WTC11 (cell line): Measurements from ENCODE around the gene GNAL. TPM values are rescaled to one million over a fixed set of nuclear protein-coding genes. Genes with fewer than 3 reads are reported as not detected.

Experiments used
- ATAC-seq: fragments of 200-7000 bp; cut with Tn5 transposase; 2 replicates; pipeline ENCODE4 v1.10.0; 2021; ENCODE audit warnings: mild to moderate bottlenecking, moderate library complexity
- CTCF ChIA-PET: fragments of 300-600 bp; sonication (Branson Sonifier 250); formaldehyde crosslinking; loops from one replicate; lab custom pipeline; 2021; ENCODE audit warnings: antibody characterized with exemption; lab: Charles Lee
- POLR2A ChIA-PET: fragments of 350-600 bp; sonication (Branson Sonifier 250); formaldehyde crosslinking; loops from one replicate; lab custom pipeline; 2021; ENCODE audit warnings: antibody characterized with exemption; lab: Charles Lee
- DNase-seq: peaks from one replicate; pipeline ENCODE4 v3.0.0; 2021; ENCODE audit warnings: low spot score
- H3K27ac Mint-ChIP-seq: 2 replicates; pipeline ENCODE4 v1.8.0; 2021; ENCODE audit warnings: mixed read lengths
- H3K27me3 Mint-ChIP-seq: 2 replicates; pipeline ENCODE4 v1.8.0; 2021; ENCODE audit warnings: low read depth, mild to moderate bottlenecking, moderate library complexity, mixed read lengths
- H3K36me3 Mint-ChIP-seq: 2 replicates; pipeline ENCODE4 v1.8.0; 2021; ENCODE audit warnings: mixed read lengths
- H3K4me1 Mint-ChIP-seq: 2 replicates; pipeline ENCODE4 v1.8.0; 2022; ENCODE audit warnings: mixed read lengths
- H3K4me3 Mint-ChIP-seq: 2 replicates; pipeline ENCODE4 v1.8.0; 2021; ENCODE audit warnings: mild to moderate bottlenecking, moderate library complexity, mixed read lengths
- H3K9me3 Mint-ChIP-seq: 2 replicates; pipeline ENCODE4 v1.8.0; 2021; ENCODE audit warnings: mixed read lengths
- FOXK1 ChIP-seq: sonication (generic); formaldehyde crosslinking; IDR thresholded peaks from 2 replicates; pipeline ENCODE4 v1.8.0; 2022; ENCODE audit warnings: mild to moderate bottlenecking, moderate library complexity, missing genetic modification reagents
- IRF1 ChIP-seq: sonication (generic); formaldehyde crosslinking; IDR thresholded peaks from 2 replicates; pipeline ENCODE4 v1.8.0; 2023; ENCODE audit warnings: missing genetic modification reagents
- MXD4 ChIP-seq: fragments of 250-450 bp; sonication (Bioruptor Pico); IDR thresholded peaks from 2 replicates; pipeline ENCODE4 v1.8.0; 2021; ENCODE audit warnings: mild to moderate bottlenecking, moderate library complexity, borderline replicate concordance
- NR1H2 ChIP-seq: sonication (generic); formaldehyde crosslinking; IDR thresholded peaks from 2 replicates; pipeline ENCODE4 v1.9.0; 2021; ENCODE audit warnings: mild to moderate bottlenecking, moderate library complexity, missing genetic modification reagents
- NR2C2 ChIP-seq: sonication (generic); formaldehyde crosslinking; IDR thresholded peaks from 2 replicates; pipeline ENCODE4 v1.8.0; 2022; ENCODE audit warnings: mild to moderate bottlenecking, missing genetic modification reagents
- PREB ChIP-seq: sonication (generic); formaldehyde crosslinking; IDR thresholded peaks from 2 replicates; pipeline ENCODE4 v1.8.1; 2022; ENCODE audit warnings: mild to moderate bottlenecking, missing genetic modification reagents, moderate library complexity, borderline replicate concordance
- SMAD3 ChIP-seq: sonication (generic); formaldehyde crosslinking; IDR thresholded peaks from 2 replicates; pipeline ENCODE4 v1.8.0; 2022; ENCODE audit warnings: missing genetic modification reagents, mild to moderate bottlenecking, borderline replicate concordance
- SOX15 ChIP-seq: fragments of 250-450 bp; sonication (Bioruptor Pico); IDR thresholded peaks from 2 replicates; pipeline ENCODE4 v1.9.0; 2021; ENCODE audit warnings: mild to moderate bottlenecking
- ZNF121 ChIP-seq: sonication (generic); formaldehyde crosslinking; IDR thresholded peaks from 2 replicates; pipeline ENCODE4 v1.8.0; 2023; ENCODE audit warnings: missing genetic modification reagents
- ZNF281 ChIP-seq: sonication (generic); formaldehyde crosslinking; IDR thresholded peaks from 2 replicates; pipeline ENCODE4 v1.8.0; 2023; ENCODE audit warnings: mild to moderate bottlenecking, missing genetic modification reagents
- ZNF532 ChIP-seq: fragments of 250-450 bp; sonication (Bioruptor Pico); IDR thresholded peaks from 2 replicates; pipeline ENCODE4 v1.9.0; 2021; ENCODE audit warnings: mild to moderate bottlenecking, borderline replicate concordance
- ZNF671 ChIP-seq: fragments of 250-450 bp; sonication (Bioruptor Pico); IDR thresholded peaks from 2 replicates; pipeline ENCODE4 v1.8.0; 2021; ENCODE audit warnings: mild to moderate bottlenecking
- total RNA-seq: library from RNA; stranded (reverse); gene quantifications from 3 replicates; pipeline ENCODE4 v1.2.3, GENCODE V29; 2021
- TF ChIP-seq, protein P1 (sequence below): sonication (generic); formaldehyde crosslinking; IDR thresholded peaks from 2 replicates; pipeline ENCODE4 v1.8.0; 2022; ENCODE audit warnings: mild to moderate bottlenecking, missing genetic modification reagents
- TF ChIP-seq, protein P2 (sequence below): fragments of 250-450 bp; sonication (Bioruptor Pico); IDR thresholded peaks from 2 replicates; pipeline ENCODE4 v1.9.0; 2021; ENCODE audit warnings: moderate library complexity, mild to moderate bottlenecking, inconsistent platforms, borderline replicate concordance

Gene GNAL
- total RNA-seq, 1 experiment from 2014 or later: 22.3 TPM

- ChIA-PET CTCF (no interaction called here), POLR2A (no interaction called here)
- no peak overlapping the region for H3K4me3 Mint-ChIP-seq
- no peak for DNase-seq
- H3K36me3 Mint-ChIP-seq: peaks cover 18% of the 10 kb centered on the region
- TF ChIP-seq ZNF121 (CRISPR knock-in tag): no peak
- TF ChIP-seq, protein P1, sequence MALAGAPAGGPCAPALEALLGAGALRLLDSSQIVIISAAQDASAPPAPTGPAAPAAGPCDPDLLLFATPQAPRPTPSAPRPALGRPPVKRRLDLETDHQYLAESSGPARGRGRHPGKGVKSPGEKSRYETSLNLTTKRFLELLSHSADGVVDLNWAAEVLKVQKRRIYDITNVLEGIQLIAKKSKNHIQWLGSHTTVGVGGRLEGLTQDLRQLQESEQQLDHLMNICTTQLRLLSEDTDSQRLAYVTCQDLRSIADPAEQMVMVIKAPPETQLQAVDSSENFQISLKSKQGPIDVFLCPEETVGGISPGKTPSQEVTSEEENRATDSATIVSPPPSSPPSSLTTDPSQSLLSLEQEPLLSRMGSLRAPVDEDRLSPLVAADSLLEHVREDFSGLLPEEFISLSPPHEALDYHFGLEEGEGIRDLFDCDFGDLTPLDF (CRISPR knock-in tag): no peak
- TF ChIP-seq SMAD3 (CRISPR knock-in tag): no peak
- TF ChIP-seq, protein P2, sequence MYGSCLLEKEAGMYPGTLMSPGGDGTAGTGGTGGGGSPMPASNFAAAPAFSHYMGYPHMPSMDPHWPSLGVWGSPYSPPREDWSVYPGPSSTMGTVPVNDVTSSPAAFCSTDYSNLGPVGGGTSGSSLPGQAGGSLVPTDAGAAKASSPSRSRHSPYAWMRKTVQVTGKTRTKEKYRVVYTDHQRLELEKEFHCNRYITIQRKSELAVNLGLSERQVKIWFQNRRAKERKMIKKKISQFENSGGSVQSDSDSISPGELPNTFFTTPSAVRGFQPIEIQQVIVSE (CRISPR knock-in tag): no peak
- no peak for TF ChIP-seq ZNF532 (CRISPR knock-in tag)
- no peak for TF ChIP-seq NR1H2
- no peak for TF ChIP-seq PREB (CRISPR knock-in tag)
- TF ChIP-seq SOX15 (CRISPR knock-in tag): no peak
- TF ChIP-seq NR2C2 (CRISPR knock-in tag): no peak
- no peak for TF ChIP-seq FOXK1
- no peak for TF ChIP-seq IRF1
- peaks cover 6% of the 10 kb centered on the region for H3K4me1 Mint-ChIP-seq
- H3K27me3 Mint-ChIP-seq: peaks cover 15% of the 10 kb centered on the region
- peaks cover 22% of the 10 kb centered on the region for H3K9me3 Mint-ChIP-seq
- no peak for ATAC-seq
- H3K27ac Mint-ChIP-seq: no peak overlapping the region
These were observed 37.2 kb upstream of the GNAL start for GRCh38 chr18:11651899-11652298.

DNA sequence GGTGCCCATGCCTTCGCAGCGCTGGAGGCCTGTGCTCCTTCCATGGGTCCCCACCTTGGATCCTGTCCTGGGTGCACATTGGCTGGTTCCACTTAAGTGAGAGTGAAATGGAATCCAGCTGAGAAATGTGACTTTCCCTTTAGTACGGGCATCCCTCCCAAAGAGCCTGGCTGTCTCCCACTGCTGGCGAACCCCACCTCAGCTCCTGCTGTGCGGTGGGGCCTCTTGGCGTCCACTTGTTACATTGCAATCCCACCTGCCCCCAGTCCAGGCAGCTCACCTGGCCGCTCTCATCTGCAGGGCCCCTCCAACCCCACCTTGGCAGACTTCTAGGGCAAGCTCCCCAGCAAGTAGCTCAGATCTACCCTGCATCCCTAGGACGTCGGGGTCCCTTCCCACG is 35.5 kb upstream of the GNAL start:
- ChIA-PET CTCF (interaction anchor here (0.6 to 5.5 kb wide), 7 partner anchors 13 to 385 kb away, joined by 3 to 99 read pairs (median 4); partner anchors contain the start of gene GNAL), POLR2A (no interaction called here)
- Mint-ChIP-seq H3K36me3 (peaks cover 12% of the 10 kb centered on the region), H3K27me3 (peaks cover 19% of the 10 kb centered on the region), H3K4me1 (peaks cover 6% of the 10 kb centered on the region), H3K4me3 (no peak overlapping the region), H3K9me3 (peaks cover 17% of the 10 kb centered on the region), H3K27ac (no peak overlapping the region)
- no peak for TF ChIP-seq ZNF671 (CRISPR knock-in tag)
- no peak for TF ChIP-seq ZNF281 (CRISPR knock-in tag)
- TF ChIP-seq MXD4 (CRISPR knock-in tag): no peak
- DNase-seq: no peak
- ATAC-seq: no peak
